ENCODE data around the gene CAPZB.

The CAPZB gene

GRCh38 chr1:19390901-19391595 lies 94.3 kb downstream of the CAPZB start:
- H3K4me3 ChIP-seq (replicated peaks; ENCODE audit: low read depth, low read length) = no peak overlapping the region
- DNase-seq (ENCODE audit: low read depth) = peak; percentile 72
- peak; percentile 91 for TF ChIP-seq CTCF (IDR thresholded peaks at IDR 0.05; ENCODE audit: low read length, missing control alignments)

- H3K4me3 ChIP-seq (replicated peaks; ENCODE audit: low read depth, low read length) = no peak overlapping the region
- no peak for DNase-seq (ENCODE audit: low read depth)
- no peak for TF ChIP-seq CTCF (IDR thresholded peaks at IDR 0.05; ENCODE audit: low read length, missing control alignments)
Observed at GRCh38 chr1:19390166-19390850, 95.0 kb downstream of the CAPZB start.

GRCh38 chr1:19388980-19389379 lies 96.4 kb downstream of the CAPZB start:
- TF ChIP-seq CTCF (IDR thresholded peaks at IDR 0.05; ENCODE audit: low read length, missing control alignments) = no peak
- H3K4me3 ChIP-seq (replicated peaks; ENCODE audit: low read depth, low read length) = no peak overlapping the region
- no peak for DNase-seq (ENCODE audit: low read depth)

GRCh38 chr1:19387045-19387467 lies 98.3 kb downstream of the CAPZB start:
- no peak overlapping the region for H3K4me3 ChIP-seq (replicated peaks; ENCODE audit: low read depth, low read length)
- DNase-seq (ENCODE audit: low read depth) = no peak
- no peak for TF ChIP-seq CTCF (IDR thresholded peaks at IDR 0.05; ENCODE audit: low read length, missing control alignments)

- no peak for TF ChIP-seq CTCF (IDR thresholded peaks at IDR 0.05; ENCODE audit: low read length, missing control alignments)
- no peak overlapping the region for H3K4me3 ChIP-seq (replicated peaks; ENCODE audit: low read depth, low read length)
- peak; percentile 77 for DNase-seq (ENCODE audit: low read depth)
Observed at GRCh38 chr1:19385869-19386591, 99.3 kb downstream of the CAPZB start.

- DNase-seq (ENCODE audit: low read depth) = no peak
- TF ChIP-seq CTCF (IDR thresholded peaks at IDR 0.05; ENCODE audit: low read length, missing control alignments) = no peak
Observed at GRCh38 chr1:19385221-19385620, 100.1 kb downstream of the CAPZB start.

More at GRCh38 chr1:19385221-19385620, 100.1 kb downstream of the CAPZB start:
- no peak overlapping the region for H3K4me3 ChIP-seq (replicated peaks; ENCODE audit: low read depth, low read length)

Measured in fibroblast of pulmonary artery (primary cell).